NCI-H2107 treated with DMSO at 0.1 percent for 48 hours (cell line): ENCODE data around the gene HS6ST1.

ENCODE experiments used
- DNase-seq: peaks from one replicate; lab custom pipeline; 2025; ENCODE audit not compliant: unreplicated experiment; lab: John Stamatoyannopoulos, UW

Gene HS6ST1

DNA sequence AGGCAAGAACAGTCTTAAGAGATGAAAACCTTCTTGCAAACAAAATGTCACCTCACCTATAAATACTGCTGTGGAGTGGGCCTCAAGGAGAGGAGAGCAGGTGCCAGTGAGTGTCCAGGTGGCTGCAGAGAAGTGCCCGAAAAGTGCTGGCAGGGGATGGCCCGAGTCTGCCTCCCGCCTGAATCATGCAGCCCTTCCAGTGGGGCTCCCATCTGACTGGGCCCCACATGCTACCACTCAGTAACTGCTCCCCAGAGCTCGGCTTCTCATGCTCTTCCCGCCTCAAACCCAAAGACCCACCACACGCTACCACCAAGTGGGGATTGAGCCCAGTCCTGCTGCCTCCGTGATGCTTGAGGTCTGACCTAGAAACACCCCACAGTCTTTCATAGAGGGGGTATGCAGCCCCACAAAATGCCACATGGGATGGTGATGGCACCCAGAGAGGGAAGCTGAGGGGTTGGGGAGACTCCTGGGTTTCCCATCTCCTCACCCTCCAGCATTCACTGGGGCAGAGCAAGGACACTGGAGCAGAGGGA is 7.4 kb downstream of the HS6ST1 start:
- DNase-seq = no peak

DNA sequence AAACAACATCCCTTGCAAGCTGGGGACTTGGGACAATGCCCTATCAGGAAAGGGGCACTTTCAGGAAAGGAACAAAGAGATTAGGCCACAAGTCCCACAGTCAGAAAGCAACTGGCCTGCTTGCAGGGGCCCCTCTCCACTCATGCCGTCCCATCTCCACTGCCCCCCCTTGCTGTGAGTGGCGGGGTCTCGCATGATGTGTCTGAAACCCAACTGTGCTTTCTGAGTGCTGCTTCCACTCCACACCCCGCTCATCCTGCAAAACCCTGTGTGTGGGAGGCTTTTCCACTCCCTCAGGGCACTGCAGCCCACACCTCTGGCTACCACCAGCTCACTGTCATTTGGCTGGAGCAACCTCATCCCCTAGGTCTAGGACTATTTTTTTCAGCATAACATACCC is 7.9 kb downstream of the HS6ST1 start:
- DNase-seq = no peak

DNA sequence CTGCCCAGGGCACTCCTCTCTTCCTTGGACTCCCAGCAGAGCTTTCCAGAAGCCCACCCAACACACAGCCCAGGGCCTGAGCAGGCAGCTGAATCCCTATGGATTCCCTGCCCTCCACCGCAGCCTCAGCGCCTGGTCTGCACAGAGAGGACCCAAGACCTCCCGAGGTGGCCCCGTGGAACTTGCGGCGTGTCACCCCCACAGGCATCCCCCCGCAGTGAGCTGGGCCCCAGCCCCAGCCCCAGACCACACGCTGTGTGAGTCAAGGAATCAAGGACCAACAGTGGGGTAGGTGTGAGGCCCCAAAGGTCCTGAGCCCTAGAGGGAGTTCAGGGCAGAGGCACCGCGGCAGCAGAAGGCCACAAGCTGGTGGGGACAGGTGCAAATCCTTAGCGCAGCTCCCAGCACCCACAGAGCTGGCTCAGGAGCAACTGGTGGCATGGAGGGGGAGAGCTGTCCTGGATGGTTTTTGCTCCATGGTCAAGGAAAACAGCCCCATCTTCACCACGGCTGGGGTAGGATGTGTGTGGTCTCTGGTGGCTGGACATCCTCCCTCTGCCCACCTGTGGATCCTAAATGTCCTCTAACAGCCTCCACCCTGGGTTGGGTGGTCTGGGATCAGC is 8.5 kb downstream of the HS6ST1 start:
- DNase-seq = no peak

DNA sequence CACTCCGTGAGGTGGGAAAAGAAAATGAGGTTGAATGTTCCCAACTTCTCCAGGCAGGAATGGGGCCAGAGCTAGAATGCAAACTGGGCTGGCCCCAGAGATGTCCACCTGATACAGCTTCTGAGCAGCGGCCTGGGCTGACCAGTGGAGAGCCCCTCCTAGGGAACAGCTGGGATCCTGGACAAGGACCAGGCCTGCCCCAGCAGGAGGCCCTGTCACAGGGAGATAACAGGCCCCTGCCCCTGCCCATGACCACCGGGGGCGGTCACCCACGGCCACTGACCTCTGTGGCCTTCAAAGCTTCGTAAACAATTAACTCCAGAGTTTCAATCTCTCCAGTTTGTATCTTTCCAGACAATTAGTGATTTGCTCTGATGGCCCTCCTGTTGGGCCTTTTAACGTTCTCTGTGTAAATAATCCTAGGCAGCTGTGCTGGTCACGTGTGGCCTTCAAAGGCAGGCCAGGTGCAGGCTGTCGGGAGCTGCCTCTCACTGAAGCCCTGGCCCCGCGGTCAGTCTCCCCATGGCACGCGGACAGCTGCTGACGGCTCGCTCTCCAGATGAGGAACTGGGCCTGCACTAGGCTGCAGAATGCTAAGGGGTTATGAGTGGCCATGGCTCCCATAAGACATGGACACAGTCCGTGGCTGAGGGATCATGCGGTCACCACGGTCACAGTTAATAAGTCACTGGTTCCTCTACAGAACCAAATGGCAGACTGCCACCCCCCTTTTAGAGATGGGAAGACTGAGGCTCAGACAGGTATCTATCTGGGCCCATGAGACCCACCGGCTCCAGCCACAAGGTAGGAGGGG is 9.2 kb downstream of the HS6ST1 start:
- peak; percentile 75 for DNase-seq

DNA sequence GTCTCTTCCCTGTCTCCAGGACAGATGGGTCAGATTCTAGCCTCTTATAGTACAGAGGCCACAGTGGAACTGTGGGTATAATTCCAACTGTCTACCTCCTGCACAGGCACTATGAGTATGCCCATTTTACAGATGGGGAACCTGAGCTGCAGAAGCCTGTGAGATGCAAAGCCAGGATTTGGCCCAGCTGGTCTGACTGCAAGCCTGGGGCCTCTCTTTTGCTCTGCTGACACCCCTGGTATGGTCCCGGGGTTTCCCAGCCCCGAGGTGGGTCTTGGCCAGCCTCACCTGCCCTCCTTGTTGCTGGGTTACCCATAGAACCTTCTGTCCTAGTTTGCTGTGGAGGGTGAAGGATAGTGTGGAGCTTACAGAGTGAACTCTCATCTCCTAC is 9.8 kb downstream of the HS6ST1 start:
- no peak for DNase-seq

- DNase-seq = no peak
These were observed 10.4 kb downstream of the HS6ST1 start for GRCh38 chr2:128308284-128308731.

- no peak for DNase-seq
These were observed 11.1 kb downstream of the HS6ST1 start for GRCh38 chr2:128307595-128307994.

DNA sequence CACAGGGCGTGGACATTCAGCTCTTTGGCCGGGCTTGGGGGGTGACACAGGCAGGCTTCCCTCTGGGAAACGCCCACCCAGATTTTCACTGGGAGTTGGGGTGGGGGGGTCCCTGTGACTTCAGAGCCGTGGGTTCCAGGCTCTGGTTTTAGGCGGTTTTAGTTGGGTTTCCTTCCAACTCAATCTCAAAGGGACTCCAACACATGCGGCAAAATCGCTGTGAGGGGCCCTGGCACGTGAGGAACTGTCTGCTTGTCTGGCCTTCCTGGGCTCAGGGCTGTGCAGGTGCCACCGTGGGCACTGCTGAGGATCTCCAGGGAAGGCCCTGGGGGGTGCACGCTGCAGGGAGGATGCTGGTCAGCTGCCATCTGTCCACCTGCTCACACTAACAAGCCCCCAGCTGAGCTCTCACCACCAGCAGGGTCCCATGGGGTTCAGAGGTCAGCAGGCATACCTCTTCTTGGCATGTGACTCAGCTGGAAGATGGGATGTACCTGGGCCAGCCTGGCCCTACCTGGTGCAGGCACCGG is 11.7 kb downstream of the HS6ST1 start:
- no peak for DNase-seq

DNA sequence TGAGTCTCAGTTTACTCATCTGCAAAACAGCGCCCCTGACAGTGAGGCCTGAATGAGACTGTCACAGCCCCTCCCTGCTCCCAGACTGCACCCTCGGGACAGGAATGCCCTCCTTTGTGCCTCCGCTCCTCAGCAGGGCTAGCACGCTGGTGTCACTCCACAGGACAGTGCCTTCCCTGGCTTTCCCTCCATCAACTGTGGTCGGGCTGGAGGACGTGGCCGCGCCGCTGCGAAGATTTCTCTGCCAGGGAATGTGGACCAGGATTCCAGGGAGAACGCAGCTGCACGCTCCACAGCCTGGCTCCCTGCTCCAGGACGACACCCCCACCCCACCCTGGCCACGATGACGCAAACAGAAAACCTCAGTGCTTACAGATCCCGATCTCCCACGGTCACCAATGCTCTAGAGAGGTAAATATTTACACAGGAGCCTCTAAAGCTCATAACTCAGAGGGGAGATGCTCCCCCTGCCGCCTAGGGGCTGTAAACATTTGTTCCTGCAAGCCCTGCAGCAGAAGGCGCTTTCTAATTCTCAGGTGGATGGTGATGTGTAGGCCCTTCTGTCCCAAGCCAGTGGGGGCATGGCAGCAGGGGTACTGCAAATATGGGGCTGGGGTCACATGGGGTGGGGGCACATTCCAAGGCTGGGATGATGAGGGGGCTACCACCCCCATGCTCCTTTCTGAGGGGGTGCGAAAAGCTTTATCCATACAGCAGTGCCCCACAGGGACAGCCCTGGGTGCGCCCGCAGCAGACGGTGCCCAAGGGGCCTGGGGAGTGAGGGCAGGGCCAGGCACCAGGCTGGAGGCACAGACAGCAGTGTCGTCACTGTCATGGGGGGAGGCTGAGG is 12.4 kb downstream of the HS6ST1 start:
- DNase-seq = peak; percentile 69

- DNase-seq = peak; percentile 83
These were observed 13.1 kb downstream of the HS6ST1 start for GRCh38 chr2:128305555-128306080.

- DNase-seq = peak; percentile 84
These were observed 13.7 kb downstream of the HS6ST1 start for GRCh38 chr2:128304715-128305554.

GRCh38 chr2:128304330-128304714 is 14.3 kb downstream of the HS6ST1 start:
- DNase-seq = no peak

- no peak for DNase-seq
These were observed 14.8 kb downstream of the HS6ST1 start for GRCh38 chr2:128303911-128304310.

DNA sequence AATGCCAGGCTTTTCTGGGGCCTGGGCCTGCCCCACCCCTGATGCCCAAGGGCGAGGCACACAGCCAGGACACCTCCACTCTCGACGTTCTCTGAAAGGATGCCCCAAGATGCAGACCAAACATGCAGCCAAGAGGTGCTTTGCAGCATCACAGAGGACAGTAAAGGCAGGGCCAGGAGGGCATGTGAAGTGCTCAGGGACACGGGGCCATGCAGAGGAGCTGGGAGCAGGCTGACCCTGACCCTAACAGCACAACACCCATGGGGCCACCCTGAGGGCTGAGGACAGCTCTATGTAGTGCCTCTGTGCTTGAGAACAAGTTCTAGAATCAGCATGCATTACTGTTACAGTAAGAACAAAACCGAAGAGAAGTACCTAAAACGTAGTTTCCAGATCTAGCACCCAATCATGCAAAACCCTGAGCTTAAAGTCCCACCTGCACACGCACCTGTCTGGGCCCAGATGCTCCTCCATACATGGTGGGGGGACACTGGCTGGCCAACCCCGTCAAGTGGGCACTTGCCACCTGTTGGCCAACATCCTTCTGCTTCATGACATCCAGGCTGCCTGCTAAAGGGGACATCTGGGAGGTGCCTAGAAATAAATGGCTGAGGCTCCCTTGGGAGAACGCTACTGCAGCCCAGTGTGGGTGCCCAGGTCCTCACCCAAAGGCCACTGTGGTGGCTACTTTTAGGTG is 15.4 kb downstream of the HS6ST1 start:
- no peak for DNase-seq

DNA sequence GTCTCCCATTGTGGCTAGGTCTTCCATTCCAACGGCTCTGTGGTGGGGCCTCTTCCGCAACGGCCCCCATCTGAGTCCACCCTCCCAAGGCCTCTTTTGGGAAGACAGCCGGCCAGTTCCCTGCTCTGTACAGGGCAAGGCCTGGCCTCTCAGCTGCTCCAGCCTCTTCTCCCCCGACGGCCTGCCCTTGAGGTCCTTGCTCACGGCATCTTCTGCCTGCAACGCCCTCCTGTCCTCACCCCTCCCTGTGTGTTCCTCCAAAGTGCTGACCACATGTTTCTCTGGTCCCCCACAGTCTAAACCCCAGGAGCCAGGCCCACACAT is 16.0 kb downstream of the HS6ST1 start:
- no peak for DNase-seq

GRCh38 chr2:128302011-128302743 is 16.5 kb downstream of the HS6ST1 start:
- DNase-seq = no peak

DNA sequence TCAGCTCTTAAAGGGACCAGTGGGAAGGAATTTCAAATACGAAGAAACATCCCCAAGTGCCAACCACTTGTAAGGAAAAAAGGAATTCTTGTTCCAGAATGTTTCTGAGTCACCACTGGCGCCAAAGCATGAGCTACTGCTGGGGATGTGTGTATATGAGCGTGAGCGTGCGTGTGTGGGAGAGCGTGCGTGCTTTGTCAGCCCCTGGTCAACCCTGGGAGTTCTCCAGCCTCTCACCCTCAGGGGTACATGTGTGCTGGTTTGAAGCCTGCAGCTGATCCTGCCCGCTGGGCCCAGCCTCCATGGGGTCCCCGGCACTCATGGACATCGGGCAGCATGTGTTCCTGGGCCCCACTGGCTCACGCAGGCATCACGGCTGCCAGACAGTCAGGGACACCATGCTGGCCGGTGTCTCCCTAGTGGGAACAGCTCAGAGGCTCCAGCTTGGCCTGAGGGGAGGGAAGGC is 17.1 kb downstream of the HS6ST1 start:
- no peak for DNase-seq

- DNase-seq = no peak
These were observed 17.6 kb downstream of the HS6ST1 start for GRCh38 chr2:128301021-128301420.
